Activated naive CD4-positive, alpha-beta T cell treated with anti-CD3 and anti-CD28 coated beads, Interleukin-2, amount 50 U/mL, for 16 hours (primary cell): ENCODE results near the gene GNA15.
A peak's percentile ranks its signal among the peaks of the same experiment; 100 is the strongest.
"Not testable (repeated sequence)": the region's sequence is repeated elsewhere in the genome, so short reads cannot be mapped to it uniquely, and the experiment has no call there.

Source experiments
- DNase-seq: peaks from one replicate; pipeline ENCODE4 v3.0.0-alpha.2; 2020

The GNA15 gene

DNA sequence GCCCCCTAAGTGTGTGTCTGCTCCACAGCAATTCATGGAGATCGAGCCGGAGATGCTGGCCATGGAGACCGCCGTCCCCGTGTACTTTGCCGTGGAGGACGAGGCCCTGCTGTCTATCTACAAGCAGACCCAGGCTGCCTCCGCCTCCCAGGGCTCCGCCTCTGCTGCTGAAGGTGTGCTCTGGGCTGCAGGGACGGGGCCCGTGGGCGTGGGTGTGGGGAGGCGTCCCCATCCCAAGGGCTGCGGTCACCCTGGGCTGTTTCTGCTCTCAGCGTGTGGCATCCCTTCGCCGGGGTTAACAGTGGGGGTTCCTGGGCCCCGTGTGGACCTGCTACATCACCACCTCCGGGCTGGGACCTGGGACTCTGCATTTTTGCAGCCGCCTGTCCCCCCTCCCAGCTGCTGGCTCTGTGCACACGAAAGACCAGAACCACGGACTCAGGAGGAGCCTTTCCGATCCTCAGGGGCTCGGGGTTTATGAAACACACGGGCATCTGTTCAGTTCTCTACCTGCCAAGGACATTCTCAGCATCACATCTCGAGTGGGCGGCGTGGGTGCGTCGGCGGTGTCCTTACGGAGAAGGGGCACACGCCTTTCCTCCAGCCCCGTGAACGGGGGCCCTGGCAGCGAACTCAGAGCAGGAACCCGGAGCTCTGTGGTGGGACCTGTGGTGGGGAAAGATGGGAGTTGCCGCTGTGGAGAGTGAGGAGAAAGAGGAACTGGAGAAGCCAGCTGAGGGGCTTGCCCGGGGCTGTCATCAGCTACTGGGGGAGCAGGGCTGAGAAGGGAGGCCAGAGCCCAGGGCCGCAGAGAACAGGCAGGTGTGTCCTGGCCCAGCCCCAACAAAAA is 57.6 kb downstream of the GNA15 start:
- DNase-seq, result no peak

DNA sequence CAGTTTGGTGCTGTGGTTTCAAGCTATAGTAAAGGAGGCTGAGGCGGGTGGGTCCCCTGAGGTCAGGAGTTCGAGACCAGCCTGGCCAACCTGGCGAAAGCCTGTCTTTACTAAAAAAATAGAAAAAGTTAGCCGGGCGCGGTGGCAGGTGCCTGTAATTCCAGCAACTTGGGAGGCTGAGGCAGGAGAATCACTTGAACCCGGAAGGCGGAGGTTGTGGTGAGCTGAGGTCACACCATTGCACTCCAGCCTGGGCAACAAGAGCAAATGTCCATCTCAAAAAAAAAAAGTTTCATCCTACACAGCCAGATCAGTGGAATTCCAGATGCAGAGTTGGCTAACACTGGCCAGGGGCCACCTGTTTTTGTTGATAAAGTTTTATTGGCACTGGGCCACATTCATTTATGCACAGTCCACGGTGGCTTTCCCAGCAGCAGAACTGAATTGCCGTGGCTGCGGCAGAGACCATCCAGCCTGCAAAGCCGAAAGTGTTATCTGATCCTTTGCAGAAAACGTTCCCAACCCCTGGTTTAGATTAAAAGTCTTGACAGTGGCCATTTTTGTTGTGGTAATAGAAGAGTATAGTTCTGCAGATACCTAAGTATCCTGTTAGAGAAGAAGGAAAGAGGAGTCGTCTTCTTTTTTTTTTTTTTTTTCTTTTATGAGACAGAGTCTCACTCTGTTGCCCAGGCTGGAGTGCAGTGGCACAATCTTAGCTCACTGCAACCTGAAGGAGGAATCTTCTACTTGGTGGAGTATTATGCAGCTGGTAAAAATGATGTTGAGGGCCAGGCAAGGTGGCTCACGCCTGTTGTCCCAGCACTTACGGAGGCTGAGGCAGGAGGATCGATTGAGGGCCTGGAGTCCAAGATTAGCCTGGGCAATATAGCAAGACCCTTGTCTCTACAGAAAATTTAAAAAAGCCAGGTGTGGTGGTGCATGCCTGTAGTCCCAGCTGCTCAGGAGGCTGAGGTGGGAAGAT is 58.6 kb downstream of the GNA15 start:
- no peak for DNase-seq

DNA sequence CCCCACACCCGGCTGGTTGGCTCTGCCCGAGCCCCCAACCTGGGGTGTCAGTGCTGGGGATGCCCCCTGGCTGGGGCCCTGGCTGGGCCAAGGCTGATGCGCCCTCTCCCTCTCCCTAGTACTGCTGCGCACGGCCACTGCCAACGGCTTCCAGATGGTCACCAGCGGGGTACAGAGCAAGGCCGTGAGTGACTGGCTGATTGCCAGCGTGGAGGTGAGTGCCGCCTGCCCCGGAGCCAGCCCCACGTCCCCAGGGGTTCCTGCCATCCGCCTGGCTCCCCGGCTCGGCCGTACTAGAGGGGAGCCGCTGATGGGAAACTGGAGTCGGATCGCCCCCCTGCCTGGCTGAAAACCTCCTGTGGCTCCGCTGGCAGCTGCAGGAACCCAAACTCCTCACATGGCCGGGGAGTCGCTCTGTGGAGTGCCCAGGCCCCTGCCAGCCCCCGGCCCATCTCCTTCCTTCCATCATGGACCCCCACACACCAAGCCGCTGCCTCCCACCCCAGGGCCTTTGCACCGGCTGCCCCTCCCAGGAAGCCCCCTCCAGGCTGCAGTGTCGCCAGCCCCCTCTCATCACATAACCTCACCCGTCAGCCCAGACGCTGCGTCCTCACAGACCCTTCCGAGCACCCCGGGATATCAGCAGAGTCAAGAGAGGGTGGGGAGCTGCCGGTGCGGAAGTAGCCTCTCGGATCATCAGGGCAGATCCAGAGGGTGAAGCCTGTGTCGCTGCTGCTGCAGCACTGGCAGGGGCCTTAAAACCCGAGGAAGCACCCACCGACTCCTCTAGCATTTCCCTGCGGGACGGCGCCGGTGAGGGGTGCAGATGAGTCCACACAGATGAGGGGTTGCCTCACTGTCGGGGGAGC is 60.5 kb downstream of the GNA15 start:
- DNase-seq, result no peak

DNA sequence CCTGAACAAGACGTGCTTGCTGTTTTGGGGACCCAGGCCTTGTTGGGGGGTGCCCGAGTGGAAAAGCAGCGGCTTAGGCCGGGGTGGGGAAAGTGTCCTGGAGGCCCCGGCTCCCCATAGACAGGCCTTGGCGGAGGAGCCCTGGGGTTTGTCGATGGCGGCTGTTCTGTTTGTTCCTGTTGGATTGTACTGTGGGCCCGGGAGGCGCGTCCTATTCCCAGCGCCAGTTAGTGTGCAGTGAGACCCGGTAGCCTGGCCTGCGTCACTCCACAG is 61.0 kb downstream of the GNA15 start:
- no peak for DNase-seq

DNA sequence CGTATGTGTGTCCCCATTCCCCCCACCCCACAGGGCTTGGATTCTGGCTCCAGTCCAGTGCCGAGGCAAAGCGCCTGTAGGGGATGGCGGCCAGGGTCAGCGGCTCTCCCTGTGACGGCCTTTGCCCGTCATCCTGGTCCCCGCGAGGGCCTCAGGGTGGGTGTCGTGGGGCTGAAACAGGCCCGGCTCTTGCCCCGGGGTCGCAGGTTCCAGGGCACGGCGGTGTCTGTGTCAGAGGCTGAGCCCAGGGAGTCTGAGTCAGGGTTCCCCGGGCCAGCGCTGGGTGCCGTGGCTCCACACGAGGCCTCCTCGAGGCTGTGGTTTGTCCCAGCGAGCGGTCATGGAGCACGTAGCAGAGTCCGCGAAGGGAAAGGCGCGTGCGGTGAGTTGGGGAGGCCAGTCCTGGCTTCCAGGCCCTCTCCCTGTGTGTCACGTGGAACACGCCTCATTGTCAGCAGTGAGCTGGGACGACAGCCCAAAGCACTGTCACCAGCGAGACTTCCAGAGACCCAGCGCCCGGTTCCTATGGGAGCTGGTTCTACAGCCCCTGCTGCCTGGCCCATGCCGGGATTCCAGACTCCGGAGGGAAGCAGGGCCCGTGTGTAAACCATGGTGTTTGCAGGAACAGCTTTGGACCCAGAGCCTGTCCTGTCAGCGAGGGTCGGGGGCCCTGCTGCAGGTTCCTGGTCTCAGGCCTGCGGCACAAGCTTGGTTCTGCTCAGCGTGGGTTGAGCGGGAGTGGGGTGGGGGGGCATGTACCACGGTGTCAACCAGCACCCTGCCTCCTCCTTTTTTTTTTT is 63.3 kb downstream of the GNA15 start:
- DNase-seq, result no peak

DNA sequence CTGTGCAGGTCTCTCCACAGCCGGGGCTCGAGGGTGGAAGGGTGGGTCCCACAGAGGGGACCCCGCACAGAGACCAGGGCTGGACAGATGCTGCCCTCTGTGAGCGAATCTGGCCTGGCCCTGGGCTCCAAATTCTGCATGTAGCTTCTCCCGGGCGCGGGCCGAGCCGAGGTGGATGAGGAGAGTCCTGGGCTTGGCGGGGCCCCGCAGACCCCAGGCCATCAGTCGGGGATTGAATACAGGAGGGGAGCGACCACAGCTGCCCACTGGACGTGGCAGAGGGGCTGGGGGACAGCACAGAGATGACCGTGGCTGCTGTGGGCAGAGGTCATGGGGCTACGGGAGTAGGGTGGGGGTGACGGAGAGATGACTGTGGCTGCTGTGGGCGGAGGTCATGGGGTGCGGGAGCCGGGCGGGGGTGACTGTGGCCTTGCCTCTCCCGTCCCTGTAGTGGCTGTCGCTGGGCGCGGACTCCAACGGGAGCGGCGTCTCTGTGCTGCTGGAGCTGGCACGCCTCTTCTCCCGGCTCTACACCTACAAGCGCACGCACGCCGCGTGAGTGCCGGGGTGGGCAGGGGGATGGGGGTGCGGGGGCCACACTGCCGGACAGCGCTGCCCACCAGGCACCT is 65.4 kb downstream of the GNA15 start:
- no peak for DNase-seq

DNA sequence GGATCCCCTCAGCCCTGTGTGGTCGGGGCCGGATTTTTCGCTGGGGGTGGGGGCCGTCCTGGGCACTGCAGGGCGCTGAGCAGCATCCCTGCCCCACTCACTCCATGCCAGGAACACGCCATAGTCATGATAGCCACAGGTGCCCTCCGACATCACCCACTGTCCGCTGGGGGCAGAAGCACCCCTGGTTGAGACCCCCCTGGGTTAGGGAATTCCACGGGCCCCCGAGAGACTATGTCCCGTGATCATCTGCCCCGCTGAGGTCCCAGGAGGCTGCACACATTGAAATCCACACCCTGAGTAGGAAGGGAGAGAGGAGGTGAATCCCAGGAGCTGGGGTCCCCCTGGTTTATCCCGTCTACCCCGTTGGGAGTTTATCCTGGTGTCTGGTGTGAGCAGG is 66.1 kb downstream of the GNA15 start:
- no peak for DNase-seq

DNA sequence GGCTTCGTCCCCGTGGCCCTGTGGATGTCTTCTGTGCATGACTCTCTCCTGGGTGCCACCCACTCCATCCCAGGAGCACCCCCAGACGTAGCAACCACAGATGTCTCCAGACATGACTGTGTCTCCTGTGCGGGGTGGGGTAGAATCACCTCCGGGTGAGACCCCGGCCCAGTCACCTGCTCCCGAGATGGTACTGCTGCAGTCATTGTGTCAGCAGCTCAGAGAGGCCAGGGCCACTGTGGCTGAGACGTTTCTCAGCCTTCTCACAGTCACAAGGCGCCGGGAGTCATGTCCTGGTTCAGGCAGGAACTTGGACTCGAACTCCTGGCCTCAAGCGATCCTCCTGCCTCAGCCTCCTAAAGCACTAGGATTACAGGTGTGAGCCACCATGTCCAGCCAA is 66.5 kb downstream of the GNA15 start:
- no peak for DNase-seq

DNA sequence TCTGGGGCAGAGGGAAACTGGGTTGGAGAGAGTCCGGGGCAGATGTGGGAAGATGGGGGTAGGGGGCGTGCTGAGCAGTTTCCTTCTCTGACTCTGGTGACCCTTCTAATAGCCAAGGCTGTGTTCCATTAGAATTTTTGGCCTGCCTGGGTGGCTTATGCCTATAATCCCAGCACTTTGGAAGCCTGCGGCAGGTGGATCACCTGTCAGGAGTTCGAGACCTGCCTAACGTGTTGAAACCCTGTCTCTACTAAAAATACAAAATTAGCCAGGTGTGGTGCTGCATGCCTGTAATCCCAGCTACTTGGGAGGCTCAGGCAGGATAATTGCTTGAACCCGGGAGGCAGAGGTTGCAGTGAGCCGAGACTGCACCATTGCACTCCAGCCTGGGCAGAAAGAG is 67.1 kb downstream of the GNA15 start:
- DNase-seq, result not testable (repeated sequence)

DNA sequence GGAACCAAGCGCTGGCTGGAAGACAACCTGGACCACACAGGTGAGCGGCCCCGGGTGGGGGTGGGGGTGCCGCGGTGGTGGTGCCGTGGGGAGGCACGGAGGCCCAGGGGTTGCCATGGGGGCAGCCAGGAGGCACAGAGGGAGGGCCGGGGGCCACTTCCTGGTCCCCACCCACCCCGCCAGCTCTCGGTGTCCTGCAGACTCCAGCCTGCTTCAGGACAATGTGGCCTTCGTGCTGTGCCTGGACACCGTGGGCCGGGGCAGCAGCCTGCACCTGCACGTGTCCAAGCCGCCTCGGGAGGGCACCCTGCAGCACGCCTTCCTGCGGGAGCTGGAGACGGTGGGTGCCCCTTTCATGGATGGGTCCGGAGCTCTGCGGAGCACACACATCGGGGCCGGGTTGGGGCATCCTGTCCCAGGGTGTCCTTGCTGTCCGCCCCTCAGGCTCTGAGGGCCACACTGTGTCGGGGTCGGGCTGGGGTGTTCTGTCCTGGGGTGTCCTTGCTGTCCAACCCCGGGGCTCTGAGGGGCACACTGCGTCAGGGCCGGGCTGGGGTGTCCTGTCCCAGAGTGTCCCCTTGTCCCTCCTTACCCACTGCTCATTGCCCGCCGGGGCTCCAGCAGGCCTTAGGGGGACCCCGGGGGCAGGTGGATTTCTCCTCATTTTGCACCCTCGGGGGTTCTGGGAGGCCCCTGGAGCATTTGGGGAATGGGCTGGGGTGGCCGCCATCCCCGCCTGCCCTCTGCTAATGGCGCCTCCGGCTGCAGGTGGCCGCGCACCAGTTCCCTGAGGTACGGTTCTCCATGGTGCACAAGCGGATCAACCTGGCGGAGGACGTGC is 68.2 kb downstream of the GNA15 start:
- no peak for DNase-seq

DNA sequence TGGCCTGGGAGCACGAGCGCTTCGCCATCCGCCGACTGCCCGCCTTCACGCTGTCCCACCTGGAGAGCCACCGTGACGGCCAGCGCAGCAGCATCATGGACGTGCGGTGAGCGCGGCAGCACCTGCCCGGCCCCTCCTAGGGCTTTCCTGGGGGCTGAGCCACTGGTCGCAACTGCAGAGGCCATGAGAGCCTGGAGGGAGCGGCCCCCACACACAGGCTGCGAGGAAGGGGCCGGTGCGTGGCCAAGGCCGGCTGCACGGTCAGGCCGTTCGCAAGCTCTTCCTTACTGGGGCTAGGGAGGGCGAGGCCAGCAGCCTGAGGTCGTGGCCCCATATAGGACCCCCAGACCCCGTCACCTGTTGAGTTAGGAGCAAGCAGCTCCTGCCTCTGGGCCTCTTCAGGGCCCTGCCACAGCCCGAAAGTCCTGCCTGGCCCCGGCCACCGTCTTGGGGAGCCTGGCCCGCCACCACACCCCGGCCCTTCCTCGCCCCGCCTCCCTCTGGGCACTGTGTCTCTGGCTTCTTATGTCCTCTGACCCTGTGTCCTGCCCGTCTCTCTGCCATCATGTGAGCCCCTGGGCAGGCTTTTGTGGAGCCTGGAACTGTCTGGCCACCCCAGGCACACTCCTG is 68.9 kb downstream of the GNA15 start:
- no peak for DNase-seq

DNA sequence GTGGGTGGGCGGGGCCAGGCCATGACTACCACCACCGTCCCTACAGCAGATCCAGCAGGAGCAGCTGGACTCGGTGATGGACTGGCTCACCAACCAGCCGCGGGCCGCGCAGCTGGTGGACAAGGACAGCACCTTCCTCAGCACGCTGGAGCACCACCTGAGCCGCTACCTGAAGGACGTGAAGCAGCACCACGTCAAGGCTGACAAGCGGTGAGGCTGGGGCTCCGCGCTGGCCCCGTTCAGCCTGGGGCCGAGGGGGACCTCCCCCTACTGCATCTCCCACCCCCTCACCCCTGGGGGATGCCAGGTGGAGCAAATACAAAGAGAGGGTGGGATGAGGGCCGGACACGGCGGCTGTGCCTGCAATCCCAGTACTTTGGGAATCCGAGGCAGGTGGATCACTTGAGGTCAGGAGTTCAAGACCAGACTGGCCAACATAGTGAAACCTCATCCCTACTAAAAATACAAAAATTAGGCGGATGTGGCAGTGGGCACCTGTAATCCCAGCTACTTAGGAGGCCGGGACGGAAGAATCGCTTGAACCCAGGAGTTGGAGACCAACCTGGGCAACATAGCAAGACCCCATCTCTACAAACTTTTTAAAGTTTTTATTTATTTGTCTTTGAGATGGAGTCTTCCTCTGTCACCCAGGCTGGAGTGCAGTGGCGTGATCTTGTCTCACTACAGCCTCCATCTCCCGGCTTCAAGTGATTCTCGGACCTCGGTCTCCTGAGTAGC is 70.6 kb downstream of the GNA15 start:
- no peak for DNase-seq

DNA sequence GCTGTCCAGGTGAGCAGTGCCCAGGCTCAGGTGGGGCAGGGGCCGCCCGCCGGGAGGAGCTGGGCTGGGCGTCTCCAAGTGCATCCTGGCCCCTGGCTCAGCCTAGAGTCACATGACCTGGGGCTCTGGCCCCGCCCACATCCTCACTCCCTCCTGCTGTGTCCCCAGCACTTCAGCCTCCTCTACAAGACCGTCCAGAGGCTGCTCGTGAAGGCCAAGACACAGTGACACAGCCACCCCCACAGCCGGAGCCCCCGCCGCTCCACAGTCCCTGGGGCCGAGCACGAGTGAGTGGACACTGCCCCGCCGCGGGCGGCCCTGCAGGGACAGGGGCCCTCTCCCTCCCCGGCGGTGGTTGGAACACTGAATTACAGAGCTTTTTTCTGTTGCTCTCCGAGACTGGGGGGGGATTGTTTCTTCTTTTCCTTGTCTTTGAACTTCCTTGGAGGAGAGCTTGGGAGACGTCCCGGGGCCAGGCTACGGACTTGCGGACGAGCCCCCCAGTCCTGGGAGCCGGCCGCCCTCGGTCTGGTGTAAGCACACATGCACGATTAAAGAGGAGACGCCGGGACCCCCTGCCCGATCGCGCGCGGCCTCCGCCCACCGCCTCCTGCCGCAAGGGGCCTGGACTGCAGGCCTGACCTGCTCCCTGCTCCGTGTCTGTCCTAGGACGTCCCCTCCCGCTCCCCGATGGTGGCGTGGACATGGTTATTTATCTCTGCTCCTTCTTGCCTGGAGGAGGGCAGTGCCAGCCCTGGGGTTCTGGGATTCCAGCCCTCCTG is 71.8 kb downstream of the GNA15 start:
- DNase-seq, result no peak

DNA sequence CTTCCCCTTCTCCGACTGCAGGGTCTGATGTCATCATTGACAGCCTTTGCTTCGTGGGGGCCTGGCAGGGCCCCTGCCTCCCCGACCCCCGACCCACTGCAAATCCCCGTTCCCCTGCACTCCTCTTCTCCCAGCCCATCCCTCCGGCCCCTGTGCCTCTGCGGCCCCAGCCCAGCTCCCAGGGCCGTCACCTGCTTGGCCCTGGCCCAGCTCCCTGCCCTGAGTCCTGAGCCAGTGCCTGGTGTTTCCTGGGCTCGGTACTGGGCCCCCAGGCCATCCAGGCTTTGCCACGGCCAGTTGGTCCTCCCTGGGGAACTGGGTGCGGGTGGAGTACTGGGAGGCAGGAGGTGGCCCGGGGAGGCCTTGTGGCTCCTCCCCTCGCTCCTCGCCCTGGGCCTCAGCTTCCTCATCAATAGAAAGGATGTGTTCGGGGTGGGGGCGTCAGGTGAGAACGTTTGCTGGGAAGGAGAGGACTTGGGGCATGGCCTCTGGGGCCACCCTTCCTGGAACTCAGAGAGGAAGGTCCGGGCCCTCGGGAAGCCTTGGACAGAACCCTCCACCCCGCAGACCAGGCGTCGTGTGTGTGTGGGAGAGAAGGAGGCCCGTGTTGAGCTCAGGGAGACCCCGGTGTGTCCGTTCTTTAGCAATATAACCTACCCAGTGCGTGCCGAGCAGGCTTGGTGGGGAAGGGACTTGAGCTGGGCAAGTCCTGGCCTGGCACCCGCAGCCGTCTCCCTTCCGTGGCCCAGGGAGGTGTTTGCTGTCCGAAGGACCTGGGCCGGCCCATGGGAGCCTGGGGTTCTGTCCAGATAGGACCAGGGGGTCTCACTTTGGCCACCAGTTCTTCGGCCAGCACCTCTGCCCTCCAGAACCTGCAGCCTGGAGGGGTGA is 72.7 kb downstream of the GNA15 start:
- DNase-seq, result no peak

DNA sequence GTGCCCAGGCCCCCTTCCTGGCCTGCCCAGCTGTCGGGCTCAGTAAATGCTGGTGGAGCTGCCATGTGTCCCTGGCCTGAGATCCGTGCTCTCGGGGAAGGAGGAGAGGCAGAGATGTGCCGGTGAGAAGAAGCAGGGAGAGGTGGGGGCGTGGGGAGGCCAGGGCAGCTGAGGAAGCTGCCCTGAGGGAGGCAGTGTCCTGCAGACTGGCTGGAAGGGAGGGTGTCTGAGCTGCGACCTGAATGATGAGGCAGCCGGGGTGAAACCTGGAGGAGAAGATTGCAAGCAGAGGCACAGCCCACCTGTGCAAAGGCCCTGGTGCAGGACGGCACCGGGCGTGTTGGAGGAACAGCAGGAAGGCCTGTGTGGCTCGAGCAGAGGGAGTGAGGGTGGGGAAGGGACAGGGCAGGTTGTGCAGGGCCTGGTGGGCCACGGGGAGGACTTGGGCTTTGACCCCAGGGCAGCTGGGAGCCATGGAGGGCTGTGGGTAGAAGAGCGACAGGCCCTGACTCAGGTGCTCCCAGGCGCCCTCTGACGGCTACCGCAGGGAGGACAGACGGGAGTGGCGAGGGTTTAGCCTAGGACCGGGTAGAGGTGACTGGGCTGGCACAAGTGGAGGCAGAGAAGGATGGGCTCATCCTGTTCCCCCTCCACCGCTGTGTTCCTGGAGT is 74.6 kb downstream of the GNA15 start:
- peak; percentile 76 for DNase-seq

DNA sequence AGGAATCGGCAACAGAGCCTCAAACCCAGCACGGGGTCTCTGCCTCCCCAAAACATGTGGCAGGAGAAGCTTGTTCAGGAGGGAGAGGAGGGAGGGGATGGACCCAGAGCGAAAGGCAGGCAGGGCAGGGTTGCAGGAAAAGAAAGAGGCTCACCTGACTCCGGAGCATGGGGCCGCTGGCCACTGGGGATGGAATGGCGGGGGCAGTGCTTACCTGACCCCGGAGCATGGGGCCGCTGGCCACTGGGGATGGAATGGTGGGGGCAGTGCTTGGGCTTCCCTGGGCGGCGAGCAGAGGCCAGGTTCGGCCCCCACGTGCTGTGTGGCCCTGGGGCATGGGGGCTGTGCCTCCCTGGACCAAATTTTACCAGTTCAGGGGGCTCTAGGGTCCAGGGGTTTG is 75.4 kb downstream of the GNA15 start:
- no peak for DNase-seq

DNA sequence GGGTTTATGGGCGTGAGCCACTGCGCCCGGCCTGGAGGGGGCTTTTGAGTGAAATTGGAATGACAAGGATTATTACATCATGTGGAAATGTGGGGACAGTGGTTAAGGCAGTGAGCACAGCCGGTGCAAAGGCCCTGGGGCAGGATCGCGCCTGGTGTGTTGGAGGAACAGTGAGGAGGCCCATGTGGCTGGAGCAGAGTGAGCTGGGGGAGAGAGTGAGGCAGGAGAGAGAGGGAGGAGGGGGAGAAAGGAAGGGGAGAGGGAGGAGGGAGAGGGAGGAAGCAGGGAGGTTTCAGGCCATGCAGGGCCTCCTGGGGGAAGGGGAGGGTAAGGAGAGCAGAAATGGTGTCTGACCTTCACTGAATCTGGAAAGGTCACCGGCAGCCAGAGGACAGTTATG is 77.3 kb downstream of the GNA15 start:
- DNase-seq, result no peak
